Panc1 (cell line): ENCODE data around the gene NFKB2. TPM values are rescaled to one million over a fixed set of nuclear protein-coding genes. Genes with fewer than 3 reads are reported as not detected.

ENCODE experiments used
- ATAC-seq: fragments of 200-7000 bp; cut with Tn5 transposase; 2 replicates; pipeline ENCODE4 v1.9.1; 2020; ENCODE audit warnings: mild to moderate bottlenecking, moderate library complexity
- BruUV-seq: library from RNA; stranded (reverse); fragments of 400-500 nt; replicated peaks from 2 replicates; lab custom pipeline; 2021; lab: Mats Ljungman, UMichigan
- CTCF ChIA-PET: fragments of 300-600 bp; sonication (Branson Sonifier 250); formaldehyde crosslinking; loops from one replicate; lab custom pipeline; 2022; ENCODE audit warnings: antibody characterized with exemption; lab: Charles Lee
- POLR2A ChIA-PET: fragments of 300-600 bp; sonication (Branson Sonifier 250); formaldehyde crosslinking; loops from one replicate; lab custom pipeline; 2022; ENCODE audit warnings: antibody characterized with exemption; lab: Charles Lee
- DNase-seq: peaks from one replicate; pipeline ENCODE4 v3.0.0-alpha.2; 2010; ENCODE audit warnings: low read depth, low spot score
- H3K27ac ChIP-seq: 2 replicates; pipeline ENCODE4 v1.5.1; 2011; ENCODE audit warnings: mild to moderate bottlenecking, low read length, inconsistent platforms
- H3K27me3 ChIP-seq: fragments of 200-500 bp; sonication (Bioruptor generic); 2 replicates; pipeline ENCODE4 v1.6.0; 2014; ENCODE audit warnings: low read length, inconsistent platforms; ENCODE audit not compliant: control insufficient read depth, insufficient read depth
- H3K36me3 ChIP-seq: fragments of 200-500 bp; sonication (Bioruptor generic); 2 replicates; pipeline ENCODE4 v1.5.1; 2014; ENCODE audit warnings: inconsistent platforms, mild to moderate bottlenecking, low read length, moderate library complexity; ENCODE audit not compliant: control insufficient read depth, insufficient read depth
- H3K4me1 ChIP-seq: 2 replicates; pipeline ENCODE4 v1.5.1; 2011; ENCODE audit warnings: inconsistent platforms, mild to moderate bottlenecking, low read length, moderate library complexity; ENCODE audit not compliant: control insufficient read depth, insufficient read depth
- H3K4me3 ChIP-seq, 2 experiments: 2 replicates each; pipeline ENCODE4 v1.5.1; 2011 to 2012; ENCODE audit warnings: low read depth in 2 of 2, low read length in 2 of 2, mild to moderate bottlenecking in 2 of 2, inconsistent platforms in 1 of 2, moderate library complexity in 1 of 2
- H3K9me3 ChIP-seq: fragments of 200-500 bp; sonication (Bioruptor generic); 2 replicates; pipeline ENCODE4 v1.5.1; 2014; ENCODE audit warnings: low read depth, mild to moderate bottlenecking, inconsistent platforms, low read length, moderate library complexity; ENCODE audit not compliant: control insufficient read depth, insufficient read depth
- CTCF ChIP-seq: fragments of 450-650 bp; IDR thresholded peaks from 2 replicates; pipeline ENCODE4 v1.5.1; 2017; ENCODE audit warnings: mild to moderate bottlenecking
- POLR2AphosphoS5 ChIP-seq: IDR thresholded peaks from 2 replicates; pipeline ENCODE4 v1.6.1; 2012; ENCODE audit warnings: mild to moderate bottlenecking, low read depth, low read length, moderate library complexity
- REST ChIP-seq, 2 experiments: IDR thresholded peaks; 2 replicates each; pipeline ENCODE4 v1.6.1; 2011 to 2012; ENCODE audit warnings: low read depth in 2 of 2, control low read depth in 1 of 2, low read length in 1 of 2, mild to moderate bottlenecking in 1 of 2, moderate library complexity in 1 of 2; ENCODE audit not compliant: insufficient read depth in 1 of 2
- SIN3A ChIP-seq: IDR thresholded peaks from 2 replicates; pipeline ENCODE4 v1.6.1; 2012; ENCODE audit warnings: low read depth, mild to moderate bottlenecking, low read length, moderate library complexity, borderline replicate concordance; ENCODE audit not compliant: insufficient read depth
- TCF7L2 ChIP-seq: IDR thresholded peaks from 2 replicates; pipeline ENCODE4 v1.6.1; 2011; ENCODE audit warnings: mild to moderate bottlenecking, low read depth, low read length, inconsistent platforms
- in situ Hi-C: cut with HindIII; loops from 2 replicates; pipeline ENCODE4 v1.10.0; 2016; ENCODE audit warnings: low sequenced_read_pairs, low pct_unique_long_range_greater_than_20kb
- intact Hi-C: fragments of 100-400 bp; cut with micrococcal nuclease; formaldehyde crosslinking; loops from one replicate; pipeline ENCODE4 v1.10.0; 2022; ENCODE audit not compliant: unreplicated experiment
- total RNA-seq: library from RNA; stranded (reverse); gene quantifications from one replicate; pipeline ENCODE4 v1.2.1, GENCODE V29; 2021; ENCODE audit not compliant: unreplicated experiment

NFKB2 gene
- total RNA-seq, 1 experiment from 2014 or later, result 105 TPM

GRCh38 chr10:102432162-102432950 lies 36.9 kb downstream of the NFKB2 start, which contains the start of gene CUEDC2:
Gene CUEDC2, minus strand, starts transcription at chr10:102432574. Its CDS starts 7,386 bp downstream, at chr10:102425188.
- Histone ChIP-seq H3K9me3 (no peaks in the 10 kb centered on the region), H3K4me1 (peaks cover 14% of the 10 kb centered on the region), H3K27me3 (no peaks in the 10 kb centered on the region), H3K4me3 (peak within 1 kb of the TSS; percentile 88 to 98), H3K27ac (peak within 1 kb of the TSS; percentile 97), H3K36me3 (no peaks in the 10 kb centered on the region; the same call in 1 of the 2 replicates)
- BruUV-seq, result no TSS peak
- ChIA-PET CTCF (interaction anchor here (0.6 to 1.4 kb wide), 6 partner anchors 10 to 263 kb away, joined by 3 to 7 read pairs (median 5); no protein-coding TSS in a partner anchor), POLR2A (interaction anchor here (0.5 to 0.7 kb wide), 5 partner anchors 10 to 1333 kb away, joined by 3 to 7 read pairs (median 5); no protein-coding TSS in a partner anchor)
- intact Hi-C loops (loop anchor here (5.0 kb wide), 1 partner anchor 45 kb away; no protein-coding TSS in a partner anchor), in situ Hi-C loops (no loop called here)
- ATAC-seq, result peak; percentile 96
- peak; percentile 100 for TF ChIP-seq TCF7L2
- peak in 1 of 2 experiments; percentile 68; a peak in 1 of 4 replicates for TF ChIP-seq REST (IDR thresholded peaks at IDR 0.05; ENCODE audit: insufficient read depth in 1 of 2, low read depth in 2 of 2, low read length in 1 of 2)
- peak; percentile 83; the same call in 1 of the 2 replicates for TF ChIP-seq SIN3A
- peak; percentile 92 for TF ChIP-seq POLR2AphosphoS5
- TF ChIP-seq CTCF, result no peak
- peak; percentile 80 for DNase-seq

DNA sequence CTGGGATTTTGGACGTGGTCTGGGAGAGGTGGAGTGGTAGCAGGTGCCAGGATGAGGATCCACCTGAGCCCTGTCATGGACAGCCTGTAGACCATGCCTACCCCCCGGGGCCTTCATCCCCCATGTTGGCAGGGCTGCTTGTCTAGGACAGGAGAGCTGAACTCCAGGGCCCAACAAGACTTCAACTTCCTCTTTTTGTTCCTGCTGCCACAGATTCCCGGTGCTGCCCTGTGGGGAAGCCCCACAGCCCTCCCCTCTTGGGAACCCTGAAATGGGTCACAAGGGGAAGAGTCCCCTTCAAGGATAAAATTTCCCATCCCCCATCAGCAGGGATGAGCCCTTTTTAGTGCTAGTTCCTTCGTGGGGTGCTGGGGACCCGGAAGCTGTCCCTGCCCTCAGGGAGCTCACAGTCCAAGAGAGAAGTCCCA lies 38.1 kb downstream of the NFKB2 start:
- ChIA-PET POLR2A (interaction anchor here (0.6 kb wide), 1 partner anchor 149 kb away, joined by 3 read pairs; no protein-coding TSS in a partner anchor), CTCF (no interaction called here)
- no peak overlapping the region for H3K4me3 ChIP-seq
- in situ Hi-C loops (no loop called here), intact Hi-C loops (loop anchor here (5.0 kb wide), 1 partner anchor 44 kb away; no protein-coding TSS in a partner anchor)
- no peak for TF ChIP-seq SIN3A
- TF ChIP-seq POLR2AphosphoS5, result no peak
- no peak for TF ChIP-seq REST (IDR thresholded peaks at IDR 0.05; ENCODE audit: insufficient read depth in 1 of 2, low read depth in 2 of 2, low read length in 1 of 2)
- no peak for TF ChIP-seq TCF7L2
- TF ChIP-seq CTCF, result no peak
- ATAC-seq, result no peak
- H3K27me3 ChIP-seq, result no peaks in the 10 kb centered on the region
- no TSS peak for BruUV-seq
- peaks cover 14% of the 10 kb centered on the region for H3K4me1 ChIP-seq
- H3K9me3 ChIP-seq, result no peaks in the 10 kb centered on the region
- DNase-seq, result no peak
- peak overlapping the region; percentile 97; the same call in 1 of the 2 replicates for H3K27ac ChIP-seq
- no peaks in the 10 kb centered on the region; the same call in 1 of the 2 replicates for H3K36me3 ChIP-seq
